GM19238 (cell line): Measurements from ENCODE around the gene ZYX.

Experiments
- DNase-seq: peaks from one replicate; pipeline ENCODE4 v3.0.0; 2011; ENCODE audit warnings: low spot score; ENCODE audit not compliant: insufficient read length

The ZYX gene, protein sequence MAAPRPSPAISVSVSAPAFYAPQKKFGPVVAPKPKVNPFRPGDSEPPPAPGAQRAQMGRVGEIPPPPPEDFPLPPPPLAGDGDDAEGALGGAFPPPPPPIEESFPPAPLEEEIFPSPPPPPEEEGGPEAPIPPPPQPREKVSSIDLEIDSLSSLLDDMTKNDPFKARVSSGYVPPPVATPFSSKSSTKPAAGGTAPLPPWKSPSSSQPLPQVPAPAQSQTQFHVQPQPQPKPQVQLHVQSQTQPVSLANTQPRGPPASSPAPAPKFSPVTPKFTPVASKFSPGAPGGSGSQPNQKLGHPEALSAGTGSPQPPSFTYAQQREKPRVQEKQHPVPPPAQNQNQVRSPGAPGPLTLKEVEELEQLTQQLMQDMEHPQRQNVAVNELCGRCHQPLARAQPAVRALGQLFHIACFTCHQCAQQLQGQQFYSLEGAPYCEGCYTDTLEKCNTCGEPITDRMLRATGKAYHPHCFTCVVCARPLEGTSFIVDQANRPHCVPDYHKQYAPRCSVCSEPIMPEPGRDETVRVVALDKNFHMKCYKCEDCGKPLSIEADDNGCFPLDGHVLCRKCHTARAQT

DNA sequence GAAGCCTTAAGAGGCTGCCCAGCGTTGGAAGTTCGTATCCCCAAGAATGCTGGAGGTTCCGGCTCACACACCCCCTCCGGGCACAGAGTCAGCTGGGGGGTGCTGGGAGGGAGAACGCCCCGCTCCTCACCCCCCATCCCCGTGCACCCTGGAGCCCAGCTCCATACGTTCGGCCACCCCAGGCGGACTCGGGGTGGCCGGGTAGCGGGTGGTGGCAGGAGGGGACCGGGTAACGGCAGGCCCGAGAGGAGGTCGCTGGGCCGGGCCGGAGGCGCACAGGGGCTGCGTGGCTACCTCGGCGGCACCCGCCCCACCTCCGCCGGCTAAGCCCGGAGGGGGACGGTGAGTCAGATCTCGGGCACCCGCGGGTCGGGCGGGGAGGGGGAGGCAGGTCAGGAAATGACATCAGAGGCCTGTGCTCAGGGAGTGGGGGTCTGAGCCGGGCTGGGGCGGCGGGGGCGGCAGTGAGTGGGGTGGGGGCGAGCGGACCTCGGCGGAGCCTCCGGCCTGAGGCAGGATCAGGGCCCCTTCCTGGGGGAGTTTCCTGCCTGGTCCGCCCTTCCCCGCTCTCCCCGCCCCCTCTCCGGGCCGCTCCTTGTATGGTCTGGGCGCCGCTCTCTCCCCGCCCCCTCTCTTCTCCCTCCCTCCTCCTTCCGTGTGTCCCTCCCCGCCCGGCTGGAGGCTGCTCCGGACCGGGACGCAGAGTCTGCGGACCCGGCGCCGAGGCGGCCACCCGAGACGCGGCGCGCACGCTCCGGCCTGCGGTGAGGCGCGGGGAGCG lies at the start of gene ZYX:
TSS of gene ZYX (plus strand) at position 700 of the 781 bp plus-strand sequence. CDS start 227 bp downstream, outside the sequence.
- DNase-seq, result peak; percentile 92

- no peak for DNase-seq
Measured at GRCh38 chr7:143334244-143334643, 46.9 kb upstream of the ZYX start.

- no peak for DNase-seq
Measured at GRCh38 chr7:143337216-143337615, 43.9 kb upstream of the ZYX start.

DNA sequence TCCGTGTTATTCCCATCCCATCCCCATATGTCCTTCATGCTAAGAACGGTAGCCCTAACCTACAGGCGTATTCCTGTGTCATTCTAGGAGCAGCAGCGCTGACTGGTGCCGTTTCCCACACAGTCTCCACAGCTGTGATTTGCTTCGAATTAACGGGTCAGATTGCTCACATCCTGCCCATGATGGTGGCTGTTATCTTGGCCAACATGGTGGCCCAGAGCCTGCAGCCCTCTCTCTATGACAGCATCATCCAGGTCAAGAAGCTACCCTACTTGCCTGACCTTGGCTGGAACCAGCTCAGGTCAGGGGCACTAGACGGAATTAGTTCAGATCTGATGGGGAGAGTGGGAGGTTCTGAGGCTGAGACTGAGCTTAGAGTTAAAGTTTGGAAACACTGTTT lies 39.3 kb upstream of the ZYX start:
- no peak for DNase-seq

DNA sequence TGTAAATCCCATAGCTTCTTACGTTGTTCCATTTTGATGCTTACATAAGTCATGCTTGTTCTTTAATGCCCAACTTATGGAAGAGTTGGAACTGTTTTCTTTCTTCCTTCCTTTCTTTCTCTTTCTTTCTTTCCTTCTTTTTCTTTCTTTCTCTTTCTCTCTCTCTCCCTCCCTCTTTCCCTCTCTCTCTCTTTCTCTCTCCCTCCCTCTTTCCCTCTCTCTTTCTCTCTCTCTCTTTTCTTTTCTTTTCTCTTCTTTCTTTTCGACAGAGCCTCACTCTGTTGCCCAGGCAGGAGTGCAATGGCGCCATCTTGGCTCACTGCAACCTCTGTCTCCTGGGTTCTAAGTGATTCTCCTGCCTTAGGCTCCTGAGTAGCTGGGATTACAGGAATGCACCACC lies 37.5 kb upstream of the ZYX start:
- DNase-seq, result no peak

- no peak for DNase-seq
Measured at GRCh38 chr7:143345428-143345900, 35.7 kb upstream of the ZYX start.

- DNase-seq, result no peak
Measured at GRCh38 chr7:143346018-143346417, 35.1 kb upstream of the ZYX start.

- no peak for DNase-seq
Measured at GRCh38 chr7:143347950-143348349, 33.2 kb upstream of the ZYX start.

DNA sequence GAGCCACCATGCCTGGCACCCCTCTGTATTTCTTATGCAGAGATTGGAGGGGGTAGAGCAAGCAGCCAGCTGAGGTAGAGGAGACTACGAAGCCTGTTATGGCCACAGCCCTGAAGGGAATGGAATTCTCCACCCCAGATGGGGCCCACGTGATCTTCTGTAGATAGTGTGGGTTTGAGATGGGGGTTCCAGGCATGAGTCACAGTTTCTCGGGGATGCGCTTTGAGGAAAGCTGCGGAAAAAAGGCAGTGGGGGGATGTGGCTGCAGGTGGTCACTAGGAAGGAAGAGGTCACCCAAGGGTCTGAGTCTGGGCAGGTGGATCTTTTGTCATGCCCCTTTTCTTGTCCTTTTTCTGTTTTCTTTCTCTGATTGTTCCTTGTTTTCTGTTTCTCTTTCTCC lies 30.1 kb upstream of the ZYX start:
- DNase-seq, result no peak

- DNase-seq, result no peak
Measured at GRCh38 chr7:143351574-143351973, 29.6 kb upstream of the ZYX start.

- DNase-seq, result no peak
Measured at GRCh38 chr7:143352531-143353002, 28.6 kb upstream of the ZYX start.

DNA sequence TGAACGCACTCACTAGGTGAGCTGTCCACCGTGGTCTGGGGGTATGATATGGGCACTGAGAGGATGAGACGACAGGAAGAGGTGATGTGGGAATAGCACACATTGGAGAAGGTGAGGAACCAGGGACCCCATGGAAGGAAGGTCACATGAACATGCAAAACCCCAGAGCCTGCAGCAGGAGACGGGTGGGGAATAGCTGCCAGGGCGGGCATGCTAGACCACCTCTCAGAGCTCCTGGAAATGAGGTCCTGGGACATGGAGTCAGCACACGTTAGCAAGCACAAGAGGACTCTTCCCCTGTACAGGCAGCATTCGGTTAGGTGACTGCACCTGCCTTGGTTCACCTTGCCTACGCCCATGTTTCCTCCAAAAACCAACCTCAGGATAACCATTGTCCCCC lies 26.8 kb upstream of the ZYX start:
- no peak for DNase-seq

- no peak for DNase-seq
Measured at GRCh38 chr7:143354965-143355364, 26.2 kb upstream of the ZYX start.

- no peak for DNase-seq
Measured at GRCh38 chr7:143355450-143356385, 25.4 kb upstream of the ZYX start.

- no peak for DNase-seq
Measured at GRCh38 chr7:143356414-143357050, 24.6 kb upstream of the ZYX start.

DNA sequence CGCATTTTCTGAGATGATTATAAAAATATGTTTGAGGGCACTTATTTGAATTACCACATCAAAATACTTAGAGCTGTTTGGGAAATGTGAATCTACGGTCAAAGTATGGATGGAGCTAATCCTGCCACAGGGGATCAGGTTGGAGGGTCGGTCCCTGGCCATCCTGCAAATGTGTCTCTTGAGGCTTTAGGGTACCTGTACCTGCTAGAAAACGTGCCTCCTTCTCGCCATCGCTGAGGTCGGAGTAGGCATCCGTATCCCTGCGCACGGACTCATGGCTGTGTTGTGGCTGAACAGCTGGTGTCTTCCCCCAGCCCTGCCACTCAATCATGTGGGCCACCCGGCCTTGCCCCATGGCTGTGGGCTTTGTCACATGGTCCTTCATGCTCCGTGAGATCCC lies 22.5 kb upstream of the ZYX start:
- no peak for DNase-seq

DNA sequence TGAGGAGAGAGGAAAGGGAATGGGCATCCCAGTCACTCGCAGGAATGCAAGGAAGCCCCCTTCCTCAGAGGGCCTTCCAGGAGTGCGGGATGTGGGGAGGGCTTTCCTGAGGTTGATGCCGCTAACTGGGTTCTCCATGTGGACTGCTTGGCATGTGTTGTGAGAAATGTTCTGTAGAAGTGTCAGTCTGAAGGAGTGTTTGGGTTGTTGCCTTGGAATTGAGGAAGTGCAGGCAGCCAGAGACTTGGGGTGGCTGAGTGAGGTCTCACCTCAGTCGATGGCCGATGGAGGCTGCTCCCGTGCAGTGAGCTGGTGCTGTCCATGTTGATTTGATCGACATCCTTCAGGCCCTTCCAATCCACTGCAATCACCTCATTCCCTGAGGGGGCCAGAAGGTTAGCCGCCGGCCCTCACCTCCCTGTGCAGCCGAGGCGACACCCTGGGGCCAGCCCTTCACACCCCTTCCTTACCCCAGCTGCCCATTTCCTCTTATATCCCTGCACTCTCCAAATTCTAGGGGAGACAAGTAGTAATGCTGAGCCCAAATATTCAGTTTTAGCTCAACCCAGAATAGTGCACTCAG lies 21.3 kb upstream of the ZYX start:
- no peak for DNase-seq

DNA sequence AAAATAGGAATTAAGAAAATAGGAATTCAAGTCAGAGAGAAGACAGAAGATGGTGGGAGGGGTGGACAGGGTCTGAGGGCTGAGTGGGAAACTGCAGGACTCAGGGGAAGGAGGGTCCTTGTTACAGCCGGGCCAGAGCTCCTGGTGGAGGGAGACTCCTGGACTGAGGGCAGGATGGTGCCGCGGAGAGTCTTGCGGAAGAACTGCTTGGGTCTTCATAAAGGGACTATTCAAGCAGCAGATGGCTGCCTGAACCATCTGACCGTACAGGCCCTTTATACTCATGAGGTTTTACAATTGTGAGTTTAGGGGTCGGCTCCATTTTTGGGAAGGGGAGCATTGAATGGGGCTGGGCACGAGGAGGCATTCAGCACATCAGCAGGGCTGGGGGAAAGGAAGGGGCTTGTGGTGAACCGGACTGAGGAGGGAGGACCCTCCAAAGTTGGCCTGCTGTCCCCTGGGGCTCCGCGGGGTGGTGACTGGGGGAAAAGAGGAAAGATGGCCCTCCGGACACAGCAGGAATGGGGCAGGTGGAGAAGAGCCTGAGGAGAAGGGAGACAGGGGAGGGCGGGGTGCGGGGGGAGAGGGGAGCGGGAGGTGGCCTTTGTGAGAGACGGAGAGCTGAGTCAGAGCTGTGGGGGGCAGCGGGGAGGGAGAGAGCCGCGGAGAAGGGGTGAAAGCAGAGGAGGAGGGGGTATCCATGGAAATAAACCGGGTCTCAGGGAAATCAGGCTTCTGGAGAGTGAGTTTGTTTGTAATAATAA lies 20.2 kb upstream of the ZYX start:
- no peak for DNase-seq

- DNase-seq, result no peak
Measured at GRCh38 chr7:143361552-143362130, 19.5 kb upstream of the ZYX start.
